PFSK-1 (cell line): ENCODE data around the gene PGAM5.

ENCODE experiments used
- FOXP2 ChIP-seq: optimal IDR thresholded peaks from 2 replicates; pipeline ENCODE3; 2011; ENCODE audit warnings: borderline replicate concordance, control low read depth, inconsistent platforms; ENCODE audit not compliant: insufficient read depth; ENCODE audit errors: extremely low read length, extremely low read depth
- POLR2AphosphoS5 ChIP-seq: IDR thresholded peaks from 2 replicates; pipeline ENCODE4 v1.6.1; 2012; ENCODE audit warnings: low read depth, mild to moderate bottlenecking, control low read depth, low read length, moderate library complexity
- REST ChIP-seq, 2 experiments: IDR thresholded peaks; 2 replicates each; pipeline versions ENCODE4 v1.6.1 to v1.8.0; 2011 to 2012; ENCODE audit warnings: low read depth in 2 of 2, low read length in 2 of 2, control low read depth in 1 of 2, inconsistent platforms in 1 of 2, mild to moderate bottlenecking in 1 of 2, moderate library complexity in 1 of 2; ENCODE audit not compliant: insufficient read depth in 1 of 2
- SIN3A ChIP-seq: IDR thresholded peaks from 2 replicates; pipeline ENCODE4 v1.6.1; 2012; ENCODE audit warnings: mild to moderate bottlenecking, low read length, moderate library complexity, borderline replicate concordance; ENCODE audit not compliant: insufficient read depth
- TAF1 ChIP-seq: IDR thresholded peaks from 2 replicates; pipeline ENCODE4 v1.6.1; 2012; ENCODE audit warnings: low read length, control low read depth, borderline replicate concordance; ENCODE audit not compliant: insufficient read depth

Gene PGAM5

GRCh38 chr12:132728502-132728901, 17.9 kb downstream of the PGAM5 start:
- TF ChIP-seq SIN3A (no peak), FOXP2 (no peak), REST (IDR thresholded peaks at IDR 0.05; ENCODE audit: insufficient read depth in 1 of 2, low read depth in 2 of 2, low read length in 2 of 2) (no peak)

DNA sequence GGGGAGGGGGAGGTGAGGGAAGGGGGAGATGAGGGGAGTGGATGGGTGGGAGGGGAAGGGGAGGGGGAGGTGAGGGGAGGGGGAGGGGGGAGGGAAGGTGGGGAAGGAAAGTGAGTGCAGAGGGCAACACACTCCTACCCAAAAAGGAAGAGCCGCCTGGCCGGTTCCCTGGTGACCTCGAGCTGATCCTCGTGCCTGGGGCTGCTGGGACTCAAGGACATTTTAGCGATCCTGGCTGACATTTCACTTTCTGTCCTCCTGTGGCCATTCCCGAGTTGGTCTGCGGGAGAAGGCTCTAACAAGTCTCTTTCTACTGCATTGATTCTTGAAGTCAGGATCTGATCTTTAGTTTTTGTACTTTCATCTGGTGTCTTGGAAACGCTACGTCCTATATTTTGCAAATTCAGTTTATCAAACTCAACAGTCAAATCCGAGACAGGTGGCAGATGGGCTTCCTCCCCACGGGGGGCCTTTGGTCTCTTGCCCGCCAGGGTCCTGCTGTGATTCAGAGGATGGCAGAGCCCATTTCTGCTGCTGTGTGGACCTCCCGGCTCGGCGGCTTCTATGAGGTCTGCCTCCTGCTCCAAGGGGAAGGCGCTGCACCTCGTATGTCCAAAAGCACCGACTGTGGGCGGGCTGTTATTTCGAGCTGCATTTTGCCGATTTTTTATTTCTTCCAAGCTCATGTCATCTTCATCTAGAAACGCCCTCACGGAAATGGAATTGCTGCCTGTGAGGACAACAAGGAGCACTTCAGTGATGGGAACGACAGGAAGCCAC, 19.1 kb downstream of the PGAM5 start:
- TF ChIP-seq FOXP2 (no peak), REST (IDR thresholded peaks at IDR 0.05; ENCODE audit: insufficient read depth in 1 of 2, low read depth in 2 of 2, low read length in 2 of 2) (no peak), TAF1 (no peak), POLR2AphosphoS5 (no peak), SIN3A (no peak)

GRCh38 chr12:132730353-132730752, 19.7 kb downstream of the PGAM5 start:
- no peak for TF ChIP-seq TAF1
- TF ChIP-seq SIN3A: no peak
- TF ChIP-seq FOXP2: no peak
- TF ChIP-seq POLR2AphosphoS5: no peak; the same call in 1 of the 2 replicates
- no peak for TF ChIP-seq REST (IDR thresholded peaks at IDR 0.05; ENCODE audit: insufficient read depth in 1 of 2, low read depth in 2 of 2, low read length in 2 of 2)

DNA sequence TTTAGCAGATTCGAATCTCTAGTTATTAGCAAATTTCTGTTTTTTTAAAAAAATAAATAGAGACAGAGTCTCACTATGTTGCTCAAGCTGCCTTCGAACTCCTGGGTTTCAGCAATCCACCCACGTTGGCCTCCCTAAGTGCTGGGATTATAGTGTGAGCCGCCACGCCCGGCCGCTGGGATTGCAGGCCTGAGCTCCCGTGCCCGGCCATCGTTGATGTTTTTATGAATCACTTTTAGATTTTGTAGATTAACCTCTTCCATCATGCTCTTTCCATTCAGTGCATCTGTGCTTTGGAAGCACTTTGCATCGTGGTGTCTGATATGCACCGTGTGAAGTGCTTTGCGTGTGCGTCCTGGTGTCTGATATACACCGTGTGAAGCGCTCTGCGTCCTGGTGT, 20.9 kb downstream of the PGAM5 start:
- TF ChIP-seq POLR2AphosphoS5 (no peak), FOXP2 (no peak), SIN3A (no peak), REST (IDR thresholded peaks at IDR 0.05; ENCODE audit: insufficient read depth in 1 of 2, low read depth in 2 of 2, low read length in 2 of 2) (no peak), TAF1 (no peak)

DNA sequence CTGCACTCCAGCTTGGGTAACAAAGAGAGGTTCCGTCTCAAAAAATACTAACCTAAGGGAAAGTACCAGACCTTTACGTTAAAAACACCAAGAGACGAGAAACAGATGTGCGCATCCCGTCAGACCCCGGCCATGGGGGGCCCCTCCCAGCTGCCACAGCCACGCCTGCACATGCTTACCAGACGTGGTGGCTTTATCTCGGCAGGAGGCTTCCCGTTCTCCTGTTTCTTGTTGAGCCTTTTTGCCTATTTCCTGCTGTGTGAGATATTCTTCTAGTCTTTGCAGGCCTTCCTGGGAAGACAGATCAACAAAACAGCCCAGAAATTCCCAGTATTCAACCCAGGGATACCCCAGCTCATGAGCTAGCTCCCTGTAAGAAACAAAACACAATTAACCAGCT, 23.6 kb downstream of the PGAM5 start:
- TF ChIP-seq FOXP2 (no peak), POLR2AphosphoS5 (no peak), TAF1 (no peak), REST (IDR thresholded peaks at IDR 0.05; ENCODE audit: insufficient read depth in 1 of 2, low read depth in 2 of 2, low read length in 2 of 2) (no peak), SIN3A (no peak)
